Keratinocyte (primary cell): ENCODE data around the gene TNS3. TPM values are rescaled to one million over a fixed set of nuclear protein-coding genes. Genes with fewer than 3 reads are reported as not detected.

ENCODE experiments used
- DNase-seq: peaks from one replicate; pipeline ENCODE4 v3.0.0-alpha.2; 2011; ENCODE audit warnings: low read depth, missing footprints, low spot score
- FAIRE-seq: peaks from 2 replicates; lab custom pipeline; 2011; peaks lifted over from hg19 to GRCh38; lab: Jason Lieb, UNC
- H2AFZ ChIP-seq: 2 replicates; pipeline ENCODE4 v1.6.0; 2012; ENCODE audit warnings: low read length, control low read depth, inconsistent platforms; ENCODE audit not compliant: control insufficient read depth
- H3K27ac ChIP-seq: 2 replicates; pipeline ENCODE4 v1.5.1; 2011; ENCODE audit warnings: low read length; ENCODE audit not compliant: control insufficient read depth, insufficient read depth
- H3K27me3 ChIP-seq: 3 replicates; pipeline ENCODE4 v1.6.0; 2011; ENCODE audit warnings: low read length; ENCODE audit not compliant: control insufficient read depth, insufficient read depth; ENCODE audit errors: extremely low read depth
- H3K36me3 ChIP-seq, 2 experiments: 2 replicates in 1 of 2; 3 replicates in 1 of 2; pipeline ENCODE4 v1.5.1; 2011; ENCODE audit warnings: low read length in 2 of 2, mild to moderate bottlenecking in 1 of 2; ENCODE audit not compliant: control insufficient read depth in 2 of 2, insufficient read depth in 2 of 2; ENCODE audit errors: extremely low read depth in 1 of 2
- H3K4me1 ChIP-seq: 3 replicates; pipeline ENCODE4 v1.5.1; 2011; ENCODE audit warnings: low read length; ENCODE audit not compliant: control insufficient read depth, insufficient read depth; ENCODE audit errors: extremely low read depth
- H3K4me2 ChIP-seq: 3 replicates; pipeline ENCODE4 v1.6.0; 2011; ENCODE audit warnings: low read depth, low read length; ENCODE audit not compliant: control insufficient read depth, insufficient read depth; ENCODE audit errors: extremely low read depth
- H3K4me3 ChIP-seq, 3 experiments: fragments of 200-600 bp in 1 of 3; sonication (generic) in 1 of 3; 2 replicates in 2 of 3; 3 replicates in 1 of 3; pipeline ENCODE4 v1.5.1; 2011 to 2016; ENCODE audit warnings: low read length in 3 of 3, mild to moderate bottlenecking in 3 of 3, control low read depth in 2 of 3, inconsistent platforms in 1 of 3, low read depth in 1 of 3, mixed read lengths in 1 of 3, mixed run types in 1 of 3, moderate library complexity in 1 of 3; ENCODE audit not compliant: control insufficient read depth in 2 of 3, insufficient read depth in 2 of 3; ENCODE audit errors: extremely low read depth in 1 of 3
- H3K79me2 ChIP-seq: 2 replicates; pipeline ENCODE4 v1.6.0; 2012; ENCODE audit warnings: low read length; ENCODE audit not compliant: control insufficient read depth, insufficient read depth
- H3K9ac ChIP-seq: 3 replicates; pipeline ENCODE4 v1.6.0; 2011; ENCODE audit warnings: low read length; ENCODE audit not compliant: control insufficient read depth, insufficient read depth; ENCODE audit errors: extremely low read depth
- H3K9me1 ChIP-seq: 3 replicates; pipeline ENCODE4 v1.6.0; 2011; ENCODE audit warnings: low read length; ENCODE audit not compliant: control insufficient read depth, insufficient read depth; ENCODE audit errors: extremely low read depth
- H3K9me3 ChIP-seq: 2 replicates; pipeline ENCODE4 v1.5.1; 2012; ENCODE audit warnings: low read depth, low read length; ENCODE audit not compliant: control insufficient read depth
- H4K20me1 ChIP-seq: 3 replicates; pipeline ENCODE4 v1.6.0; 2011; ENCODE audit warnings: low read length; ENCODE audit not compliant: control insufficient read depth, insufficient read depth; ENCODE audit errors: extremely low read depth
- CTCF ChIP-seq, 3 experiments: IDR thresholded peaks in 1 of 3; conservative IDR thresholded peaks in 1 of 3; optimal IDR thresholded peaks in 1 of 3; 2 replicates in 2 of 3; 3 replicates in 1 of 3; pipeline versions ENCODE3 to v1.5.1; 2011; ENCODE audit warnings: low read length in 3 of 3, mild to moderate bottlenecking in 3 of 3, moderate library complexity in 2 of 3, control low read depth in 1 of 3, inconsistent platforms in 1 of 3; ENCODE audit not compliant: insufficient read depth in 2 of 3; ENCODE audit errors: extremely low read depth in 1 of 3
- EZH2 ChIP-seq: IDR thresholded peaks from one replicate; pipeline ENCODE4 v1.6.1; 2012; ENCODE audit warnings: inconsistent platforms, mild to moderate bottlenecking, low read length, moderate library complexity
- dilution Hi-C: fragments of 300-500 bp; cut with MboI; formaldehyde crosslinking; loops from one replicate; pipeline ENCODE4 v1.7.0; 2020; ENCODE audit warnings: low sequenced_read_pairs; ENCODE audit not compliant: extremely low pct_ligation_motif_present
- polyA plus RNA-seq, 5 experiments: library from polyadenylated mRNA; depleted of rRNA in 3 of 5; stranded (reverse) in 3 of 5; stranded (forward) in 1 of 5; unstranded in 1 of 5; fragments of >200 nt; gene quantifications; 1 replicate in 1 of 5; 2 replicates in 3 of 5; 3 replicates in 1 of 5; pipeline versions ENCODE4 v1.2.1 to v1.2.3, GENCODE V29; 2011 to 2012; ENCODE audit warnings: missing spikeins in 2 of 5, low read depth in 1 of 5, low replicate concordance in 1 of 5

TNS3 gene
- polyA plus RNA-seq, 1 donor (not counting 4 experiments of a cell fraction or from before 2014, with no cell fraction given): 3.9 TPM

DNA sequence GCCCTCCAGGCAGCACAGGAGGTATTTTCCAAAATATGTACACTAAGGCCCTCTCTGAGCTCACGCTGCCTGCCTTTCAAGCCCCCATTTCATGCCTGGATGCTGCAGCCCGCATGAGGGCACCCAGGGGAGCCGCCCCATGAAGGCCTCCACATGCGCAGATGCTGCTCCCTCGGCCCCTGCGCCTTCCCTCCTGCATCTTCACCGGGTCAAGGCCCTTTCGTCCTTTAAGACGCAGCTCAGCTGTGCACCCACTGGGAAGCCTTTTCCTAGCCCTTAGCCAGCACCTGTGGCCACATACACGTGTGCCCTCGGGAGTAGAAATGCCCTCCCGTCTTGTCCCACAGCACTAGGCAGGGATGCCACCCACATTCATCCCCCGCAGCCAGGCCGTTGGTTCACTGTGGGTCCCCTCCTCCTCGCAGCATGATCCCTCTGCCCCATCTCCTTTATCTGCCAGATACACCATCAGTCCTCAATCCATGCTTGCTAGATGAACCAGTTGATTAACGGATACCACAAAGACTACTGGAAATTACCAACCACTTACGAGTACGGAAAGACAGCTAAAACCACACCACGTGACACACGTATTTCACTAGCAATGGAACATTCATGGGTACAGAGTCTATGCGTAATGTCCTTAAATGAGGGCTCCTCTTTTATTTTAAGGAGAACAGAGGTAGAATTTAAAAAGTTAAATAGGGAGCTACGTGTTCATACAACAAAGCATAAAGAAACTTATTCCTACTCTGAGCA lies 278.0 kb downstream of the TNS3 start:
- Histone ChIP-seq H3K9me1 (no peaks in the 10 kb centered on the region), H2AFZ (no peak overlapping the region), H3K4me3 (no peak overlapping the region), H3K9ac (no peak overlapping the region), H3K9me3 (no peaks in the 10 kb centered on the region), H3K4me1 (peaks cover under 1% of the 10 kb centered on the region), H3K27me3 (no peaks in the 10 kb centered on the region), H3K4me2 (no peak overlapping the region), H4K20me1 (no peaks in the 10 kb centered on the region), H3K79me2 (no peaks in the 10 kb centered on the region), H3K27ac (no peak overlapping the region), H3K36me3 (no peaks in the 10 kb centered on the region)
- dilution Hi-C loops: no loop called here
- DNase-seq: no peak
- FAIRE-seq: no peak
- no peak for TF ChIP-seq EZH2
- TF ChIP-seq CTCF (optimal IDR thresholded peaks at IDR 0.05 in 1 of 3, IDR thresholded peaks at IDR 0.05 in 1 of 3, conservative IDR thresholded peaks at IDR 0.05 in 1 of 3; ENCODE audit: extremely low read depth in 1 of 3, insufficient read depth in 2 of 3, low read length in 3 of 3): no peak

GRCh38 chr7:47303014-47303694 lies 278.8 kb downstream of the TNS3 start:
- Histone ChIP-seq H3K4me1 (peaks cover 5% of the 10 kb centered on the region), H3K4me2 (no peak overlapping the region), H3K27ac (no peak overlapping the region), H3K27me3 (no peaks in the 10 kb centered on the region), H3K9me3 (no peaks in the 10 kb centered on the region), H3K9me1 (no peaks in the 10 kb centered on the region), H3K79me2 (no peaks in the 10 kb centered on the region), H4K20me1 (no peaks in the 10 kb centered on the region), H2AFZ (no peak overlapping the region), H3K4me3 (no peak overlapping the region), H3K9ac (no peak overlapping the region), H3K36me3 (no peaks in the 10 kb centered on the region)
- TF ChIP-seq CTCF (optimal IDR thresholded peaks at IDR 0.05 in 1 of 3, IDR thresholded peaks at IDR 0.05 in 1 of 3, conservative IDR thresholded peaks at IDR 0.05 in 1 of 3; ENCODE audit: extremely low read depth in 1 of 3, insufficient read depth in 2 of 3, low read length in 3 of 3) (no peak), EZH2 (no peak)
- DNase-seq (no peak), FAIRE-seq (no peak)
- dilution Hi-C loops: no loop called here
